ENCODE results near the gene ZNF710. TPM values are rescaled to one million over a fixed set of nuclear protein-coding genes. Genes with fewer than 3 reads are reported as not detected.

ZNF710 gene
- total RNA-seq, 3 donors from 2014 or later (not counting 1 experiment from before 2014, with no cell fraction given), result 26.5 to 43.1 (median 26.6) TPM

DNA sequence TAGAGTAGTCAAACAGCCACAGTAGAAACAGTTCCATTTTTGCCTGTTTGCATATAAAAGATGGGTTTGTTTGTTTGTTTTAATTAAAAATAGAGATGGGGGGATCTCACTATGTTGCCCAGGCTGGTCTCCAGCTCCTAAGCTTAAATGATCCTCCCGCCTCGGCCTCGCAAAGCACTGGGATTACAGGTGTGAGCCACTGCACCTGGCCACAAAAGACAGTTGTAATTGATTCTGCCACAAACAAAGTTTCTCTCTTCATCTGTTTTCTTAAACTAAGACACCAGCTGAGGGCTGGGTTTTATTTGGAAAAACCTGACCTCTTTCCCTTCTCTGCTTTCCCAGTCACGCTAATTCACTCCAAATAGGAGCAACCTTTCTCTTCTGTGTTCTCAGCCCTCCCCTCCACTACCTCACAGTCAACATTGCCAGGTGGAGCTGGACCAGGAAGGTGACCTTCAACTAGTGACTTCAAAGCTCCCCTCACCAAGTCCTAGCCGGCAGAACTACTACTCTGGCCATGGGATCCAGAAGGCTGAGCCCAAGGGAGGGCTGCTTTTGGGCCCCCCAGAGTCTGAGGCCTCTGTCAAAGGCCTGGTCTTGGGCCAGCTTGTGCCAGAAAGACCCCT is 102.7 kb downstream of the ZNF710 start:
- Mint-ChIP-seq H3K36me3 (no peaks in the 10 kb centered on the region), H3K9me3 (no peaks in the 10 kb centered on the region), H3K4me3 (peak overlapping the region; percentile 86), H3K4me1 (peaks cover 34 to 35% of the 10 kb centered on the region in 2 donors), H3K27ac (peak overlapping the region; percentile 84 to 100), H3K27me3 (ENCODE audit: low read depth in 2 of 2) (peaks cover 0 to 3% of the 10 kb centered on the region in 2 donors)
- no peak for ATAC-seq
- no peak overlapping the region for H3K4me3 ChIP-seq (ENCODE audit: low read length)
- intact Hi-C loops (cut with micrococcal nuclease), result no loop called here
- H3K36me3 ChIP-seq (ENCODE audit: control insufficient read depth, insufficient read depth, low read length), result no peaks in the 10 kb centered on the region
- no peaks in the 10 kb centered on the region for H3K27me3 ChIP-seq (ENCODE audit: control insufficient read depth, insufficient read depth, low read length)
- no peak for DNase-seq
- no peaks in the 10 kb centered on the region for H3K9me3 ChIP-seq (ENCODE audit: control insufficient read depth, insufficient read depth, low read length)
- 98% methylated on average over 5 of the region's 5 CpGs for WGBS (ENCODE audit: insufficient coverage)
- TF ChIP-seq, protein P1, sequence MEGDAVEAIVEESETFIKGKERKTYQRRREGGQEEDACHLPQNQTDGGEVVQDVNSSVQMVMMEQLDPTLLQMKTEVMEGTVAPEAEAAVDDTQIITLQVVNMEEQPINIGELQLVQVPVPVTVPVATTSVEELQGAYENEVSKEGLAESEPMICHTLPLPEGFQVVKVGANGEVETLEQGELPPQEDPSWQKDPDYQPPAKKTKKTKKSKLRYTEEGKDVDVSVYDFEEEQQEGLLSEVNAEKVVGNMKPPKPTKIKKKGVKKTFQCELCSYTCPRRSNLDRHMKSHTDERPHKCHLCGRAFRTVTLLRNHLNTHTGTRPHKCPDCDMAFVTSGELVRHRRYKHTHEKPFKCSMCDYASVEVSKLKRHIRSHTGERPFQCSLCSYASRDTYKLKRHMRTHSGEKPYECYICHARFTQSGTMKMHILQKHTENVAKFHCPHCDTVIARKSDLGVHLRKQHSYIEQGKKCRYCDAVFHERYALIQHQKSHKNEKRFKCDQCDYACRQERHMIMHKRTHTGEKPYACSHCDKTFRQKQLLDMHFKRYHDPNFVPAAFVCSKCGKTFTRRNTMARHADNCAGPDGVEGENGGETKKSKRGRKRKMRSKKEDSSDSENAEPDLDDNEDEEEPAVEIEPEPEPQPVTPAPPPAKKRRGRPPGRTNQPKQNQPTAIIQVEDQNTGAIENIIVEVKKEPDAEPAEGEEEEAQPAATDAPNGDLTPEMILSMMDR (IDR thresholded peaks at IDR 0.05), result no peak
- H3K4me1 ChIP-seq (ENCODE audit: control insufficient read depth, insufficient read depth, low read length), result peaks cover 39% of the 10 kb centered on the region
- no peak overlapping the region for H3K27ac ChIP-seq (ENCODE audit: low read length)

DNA sequence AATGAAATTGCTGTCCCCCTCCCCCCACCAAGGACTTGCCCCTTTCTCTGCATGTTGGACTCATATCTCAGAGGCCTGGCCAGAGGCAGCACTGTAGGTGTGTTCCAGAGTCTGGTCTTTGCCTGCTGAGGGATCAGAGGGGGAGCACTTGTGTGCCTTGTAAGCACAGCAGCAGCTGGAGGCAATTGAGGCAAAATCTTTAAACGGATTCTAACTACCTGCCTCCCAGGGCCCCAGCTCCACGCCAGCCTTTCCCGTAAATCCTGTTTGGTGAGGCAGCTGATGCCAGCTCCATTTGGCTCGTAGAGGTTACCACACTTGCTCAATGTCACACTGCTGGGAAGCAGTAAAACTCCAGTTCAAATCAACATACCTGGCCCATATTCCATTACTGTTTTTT is 103.4 kb downstream of the ZNF710 start:
- intact Hi-C loops (cut with micrococcal nuclease), result no loop called here
- 97% methylated on average over 4 of the region's 4 CpGs for WGBS (ENCODE audit: insufficient coverage)
- TF ChIP-seq, protein P1 (IDR thresholded peaks at IDR 0.05), result no peak
- H3K4me1 ChIP-seq (ENCODE audit: control insufficient read depth, insufficient read depth, low read length), result peaks cover 31% of the 10 kb centered on the region
- Mint-ChIP-seq H3K4me1 (peaks cover 26 to 28% of the 10 kb centered on the region in 2 donors), H3K27ac (no peak overlapping the region), H3K36me3 (no peaks in the 10 kb centered on the region), H3K9me3 (no peaks in the 10 kb centered on the region), H3K4me3 (peak overlapping the region; percentile 25), H3K27me3 (ENCODE audit: low read depth in 2 of 2) (peaks cover 0 to 3% of the 10 kb centered on the region in 2 donors)
- H3K27ac ChIP-seq (ENCODE audit: low read length), result no peak overlapping the region
- ATAC-seq (no peak), DNase-seq (no peak)
- H3K27me3 ChIP-seq (ENCODE audit: control insufficient read depth, insufficient read depth, low read length), result no peaks in the 10 kb centered on the region
- no peak overlapping the region for H3K4me3 ChIP-seq (ENCODE audit: low read length)
- H3K9me3 ChIP-seq (ENCODE audit: control insufficient read depth, insufficient read depth, low read length), result no peaks in the 10 kb centered on the region
- no peaks in the 10 kb centered on the region for H3K36me3 ChIP-seq (ENCODE audit: control insufficient read depth, insufficient read depth, low read length)

DNA sequence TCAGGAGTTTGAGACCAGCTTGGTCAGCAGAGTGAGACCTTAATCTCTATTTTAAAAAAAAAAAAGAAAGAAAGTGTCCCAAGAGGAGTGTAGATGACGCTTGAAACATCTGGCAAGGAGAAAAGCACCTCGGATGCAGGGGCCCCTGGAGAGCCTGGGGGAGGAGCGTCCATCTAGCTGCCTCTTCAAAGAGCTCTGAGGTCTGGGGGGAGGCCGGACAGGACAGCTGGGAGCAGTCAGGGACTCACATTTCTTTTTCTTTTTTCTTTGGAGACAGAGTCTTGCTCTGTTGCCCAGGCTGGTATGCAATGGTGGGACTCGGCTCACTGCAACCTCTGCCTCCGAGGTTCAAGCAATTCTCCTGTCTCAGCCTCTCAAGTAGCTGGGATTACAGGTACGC is 104.4 kb downstream of the ZNF710 start:
- H3K36me3 Mint-ChIP-seq, result no peaks in the 10 kb centered on the region
- H3K27ac Mint-ChIP-seq, result no peak overlapping the region
- WGBS (ENCODE audit: insufficient coverage), result 86% methylated on average over 7 of the region's 7 CpGs
- TF ChIP-seq, protein P1 (IDR thresholded peaks at IDR 0.05), result no peak
- peaks cover 0 to 3% of the 10 kb centered on the region in 2 donors for H3K27me3 Mint-ChIP-seq (ENCODE audit: low read depth in 2 of 2)
- DNase-seq (no peak), ATAC-seq (no peak)
- intact Hi-C loops (cut with micrococcal nuclease), result no loop called here
- H3K9me3 ChIP-seq (ENCODE audit: control insufficient read depth, insufficient read depth, low read length), result no peaks in the 10 kb centered on the region
- no peak overlapping the region for H3K4me3 ChIP-seq (ENCODE audit: low read length)
- peaks cover 22% of the 10 kb centered on the region for H3K4me1 ChIP-seq (ENCODE audit: control insufficient read depth, insufficient read depth, low read length)
- H3K4me1 Mint-ChIP-seq, result peaks cover 17 to 18% of the 10 kb centered on the region in 2 donors
- H3K36me3 ChIP-seq (ENCODE audit: control insufficient read depth, insufficient read depth, low read length), result no peaks in the 10 kb centered on the region
- H3K27ac ChIP-seq (ENCODE audit: low read length), result no peak overlapping the region
- no peak overlapping the region for H3K4me3 Mint-ChIP-seq
- H3K27me3 ChIP-seq (ENCODE audit: control insufficient read depth, insufficient read depth, low read length), result no peaks in the 10 kb centered on the region
- no peaks in the 10 kb centered on the region for H3K9me3 Mint-ChIP-seq
